NCI-H748 treated with DMSO at 0.1 percent for 48 hours (cell line): Measurements from ENCODE around the gene SART3.

ENCODE experiments used
- DNase-seq: peaks from one replicate; lab custom pipeline; 2025; lab: John Stamatoyannopoulos, UW

The SART3 gene, protein sequence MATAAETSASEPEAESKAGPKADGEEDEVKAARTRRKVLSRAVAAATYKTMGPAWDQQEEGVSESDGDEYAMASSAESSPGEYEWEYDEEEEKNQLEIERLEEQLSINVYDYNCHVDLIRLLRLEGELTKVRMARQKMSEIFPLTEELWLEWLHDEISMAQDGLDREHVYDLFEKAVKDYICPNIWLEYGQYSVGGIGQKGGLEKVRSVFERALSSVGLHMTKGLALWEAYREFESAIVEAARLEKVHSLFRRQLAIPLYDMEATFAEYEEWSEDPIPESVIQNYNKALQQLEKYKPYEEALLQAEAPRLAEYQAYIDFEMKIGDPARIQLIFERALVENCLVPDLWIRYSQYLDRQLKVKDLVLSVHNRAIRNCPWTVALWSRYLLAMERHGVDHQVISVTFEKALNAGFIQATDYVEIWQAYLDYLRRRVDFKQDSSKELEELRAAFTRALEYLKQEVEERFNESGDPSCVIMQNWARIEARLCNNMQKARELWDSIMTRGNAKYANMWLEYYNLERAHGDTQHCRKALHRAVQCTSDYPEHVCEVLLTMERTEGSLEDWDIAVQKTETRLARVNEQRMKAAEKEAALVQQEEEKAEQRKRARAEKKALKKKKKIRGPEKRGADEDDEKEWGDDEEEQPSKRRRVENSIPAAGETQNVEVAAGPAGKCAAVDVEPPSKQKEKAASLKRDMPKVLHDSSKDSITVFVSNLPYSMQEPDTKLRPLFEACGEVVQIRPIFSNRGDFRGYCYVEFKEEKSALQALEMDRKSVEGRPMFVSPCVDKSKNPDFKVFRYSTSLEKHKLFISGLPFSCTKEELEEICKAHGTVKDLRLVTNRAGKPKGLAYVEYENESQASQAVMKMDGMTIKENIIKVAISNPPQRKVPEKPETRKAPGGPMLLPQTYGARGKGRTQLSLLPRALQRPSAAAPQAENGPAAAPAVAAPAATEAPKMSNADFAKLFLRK

DNA sequence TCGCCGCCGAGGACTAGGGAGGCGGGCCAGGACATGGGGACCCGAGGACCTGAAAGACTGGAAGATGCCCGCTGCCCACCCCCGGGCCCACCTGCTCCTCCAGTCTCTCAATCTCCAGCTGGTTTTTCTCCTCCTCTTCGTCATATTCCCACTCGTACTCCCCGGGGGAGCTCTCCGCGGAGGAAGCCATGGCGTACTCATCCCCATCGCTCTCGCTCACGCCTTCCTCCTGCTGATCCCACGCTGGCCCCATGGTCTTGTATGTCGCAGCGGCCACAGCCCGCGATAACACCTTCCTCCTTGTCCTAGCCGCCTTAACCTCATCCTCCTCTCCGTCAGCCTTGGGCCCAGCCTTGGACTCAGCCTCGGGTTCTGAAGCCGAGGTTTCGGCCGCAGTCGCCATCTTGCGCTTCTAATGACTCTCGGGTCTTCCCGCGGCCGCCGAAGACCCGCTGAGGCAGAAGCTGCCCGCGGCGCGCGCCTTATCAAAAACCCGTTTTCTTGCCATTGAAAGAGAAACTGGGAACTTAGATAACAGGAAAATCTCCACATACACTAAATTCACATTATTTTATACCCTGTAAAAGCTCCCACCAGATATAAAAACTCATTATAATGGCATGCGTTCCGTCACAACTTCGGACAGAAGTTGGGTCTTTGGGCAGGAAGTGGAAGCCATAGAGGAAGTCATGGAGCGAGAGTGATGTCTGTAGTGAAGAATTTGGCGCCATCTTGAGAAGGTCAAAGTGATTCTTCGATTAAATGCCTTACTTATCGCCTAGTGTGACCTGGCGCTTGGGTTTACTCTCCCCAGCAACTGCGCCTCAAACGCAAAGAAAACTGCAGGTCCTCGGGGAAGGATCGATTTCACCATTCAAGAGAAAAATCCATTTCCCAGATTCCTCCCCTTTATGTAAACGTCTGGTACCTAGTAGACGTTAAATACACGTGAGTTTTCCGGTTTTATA is at the start of gene SART3:
Gene SART3 (minus strand): TSS at position 422 of the 968 bp plus-strand sequence. CDS start 19 bp downstream, at position 403.
- DNase-seq: peak; percentile 89

DNA sequence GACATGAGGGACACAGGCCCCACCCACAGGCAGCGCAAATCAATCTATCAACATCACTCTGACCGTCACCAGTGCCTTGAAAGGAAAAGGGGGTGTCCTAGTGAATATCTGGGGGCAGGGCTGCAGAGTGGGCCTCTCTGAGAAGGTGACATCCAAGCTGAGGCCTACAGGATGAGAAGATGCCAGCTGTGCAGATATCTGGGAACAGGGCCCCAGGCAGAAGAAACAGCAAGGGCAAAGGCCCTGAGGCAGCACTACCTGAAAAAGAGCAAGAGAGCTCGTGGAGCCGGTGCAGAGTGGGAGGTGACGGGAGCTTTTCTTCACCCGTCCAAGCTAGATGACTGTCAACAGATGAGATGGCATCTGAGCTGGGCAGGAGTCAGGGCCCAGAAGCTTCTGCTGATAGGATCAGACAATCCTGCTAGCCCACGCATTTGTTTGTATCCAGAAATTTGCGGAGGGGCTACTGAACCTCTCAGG is 49.4 kb upstream of the SART3 start:
- no peak for DNase-seq

DNA sequence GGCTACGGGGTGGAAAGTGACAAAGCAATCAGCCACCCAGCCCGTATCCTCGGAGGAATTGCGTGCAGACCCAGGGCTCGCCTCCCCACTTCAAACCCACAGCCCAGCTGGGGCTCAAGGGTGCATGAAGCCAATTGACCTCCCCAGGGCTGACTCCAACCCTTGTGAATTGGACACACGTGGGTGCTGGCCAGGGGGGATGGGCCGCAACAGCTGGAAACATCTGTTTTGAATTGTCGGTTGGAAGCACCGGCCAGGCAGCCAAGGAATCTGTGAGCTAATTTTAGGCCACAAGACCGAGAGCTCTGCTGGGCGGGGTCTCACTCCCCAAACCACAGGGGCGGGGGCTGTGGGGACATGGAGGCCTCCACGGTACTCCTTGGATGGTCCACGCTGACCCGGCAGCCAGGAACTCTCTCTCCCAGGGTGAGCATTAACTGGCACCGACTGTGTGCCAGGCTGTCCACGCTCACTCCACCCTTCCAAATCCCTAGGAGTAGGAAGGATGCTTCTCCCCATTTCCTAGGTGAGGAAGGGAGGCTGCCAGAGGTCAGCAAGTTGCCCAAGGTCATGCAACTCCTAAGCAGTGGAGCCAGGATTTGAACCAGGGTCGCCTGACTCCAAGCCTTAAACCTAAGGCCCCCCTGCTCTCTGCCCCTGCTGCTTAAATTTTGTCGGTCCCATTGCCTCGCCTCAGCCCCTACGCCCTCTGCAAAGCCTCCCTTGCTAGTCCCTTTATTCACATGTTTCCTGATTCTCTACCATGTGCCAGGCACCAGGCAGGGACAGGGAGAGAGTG is 48.8 kb upstream of the SART3 start:
- no peak for DNase-seq

DNA sequence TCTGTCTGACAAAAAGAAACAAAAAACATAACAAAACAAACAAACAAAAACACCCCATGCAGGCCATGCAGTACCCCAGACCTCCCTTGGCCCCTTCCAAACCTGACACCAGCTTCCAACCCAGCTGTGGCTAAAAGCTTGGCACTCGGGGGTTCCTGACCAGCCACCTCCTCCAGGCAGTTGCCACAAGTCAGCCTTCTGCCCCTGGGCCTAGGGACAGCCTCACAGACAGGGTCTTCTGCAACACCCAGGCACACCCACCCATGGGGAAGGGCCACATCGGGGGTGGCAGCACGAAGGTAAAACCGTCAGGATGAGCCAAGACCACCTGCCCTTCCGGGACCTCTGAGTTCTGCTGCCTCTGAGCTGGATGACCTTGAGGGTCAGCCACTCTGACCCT is 47.6 kb upstream of the SART3 start:
- no peak for DNase-seq

DNA sequence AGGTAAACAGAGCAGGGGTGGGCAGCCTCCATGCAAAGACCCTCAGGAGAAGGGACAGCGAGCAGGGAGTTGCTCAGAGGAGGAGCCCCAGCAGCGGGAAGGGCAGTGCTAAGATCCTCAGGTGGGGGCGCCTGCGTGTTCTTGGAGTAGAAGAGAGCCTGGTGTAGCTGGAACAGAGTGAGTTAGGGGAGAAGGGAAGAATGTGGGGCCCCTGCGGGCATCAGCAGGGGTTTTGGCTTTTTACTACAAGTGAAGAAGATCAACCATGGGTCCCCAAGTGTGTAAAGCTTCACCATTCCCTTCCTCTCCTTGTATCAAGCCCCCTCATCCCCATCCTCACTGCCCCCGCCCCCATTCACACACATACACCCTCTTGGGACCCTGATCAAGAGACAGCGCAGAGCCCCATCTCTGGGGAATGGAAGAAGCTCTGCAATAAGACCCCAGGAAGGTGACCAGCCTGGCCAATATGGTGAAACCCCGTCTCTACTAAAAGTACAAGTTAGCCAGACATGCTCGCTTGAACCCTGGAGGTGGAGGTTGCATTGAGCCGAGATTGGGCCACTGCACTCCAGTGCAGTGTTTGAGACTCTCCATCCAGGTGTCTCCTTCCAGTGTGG is 47.1 kb upstream of the SART3 start:
- no peak for DNase-seq

DNA sequence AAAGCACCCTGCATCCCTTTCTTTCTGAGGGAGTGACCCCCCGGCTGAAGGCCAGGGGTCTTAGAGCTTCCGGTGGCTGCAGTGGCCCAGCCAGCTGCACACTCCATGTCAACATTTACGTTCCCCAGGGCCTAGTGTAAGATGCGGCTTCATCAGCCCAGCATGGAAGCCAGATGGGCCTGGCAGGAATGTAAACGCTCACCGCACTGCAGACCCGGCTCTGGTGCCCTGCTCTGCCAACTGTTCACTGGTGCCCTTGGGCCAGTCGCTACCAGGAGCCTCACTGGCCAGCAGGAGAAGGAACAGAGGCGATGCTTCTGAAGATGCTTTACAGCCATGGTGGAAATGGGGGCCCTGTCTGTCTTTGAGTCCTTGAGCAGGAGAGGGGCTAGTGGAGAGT is 45.5 kb upstream of the SART3 start:
- no peak for DNase-seq

DNA sequence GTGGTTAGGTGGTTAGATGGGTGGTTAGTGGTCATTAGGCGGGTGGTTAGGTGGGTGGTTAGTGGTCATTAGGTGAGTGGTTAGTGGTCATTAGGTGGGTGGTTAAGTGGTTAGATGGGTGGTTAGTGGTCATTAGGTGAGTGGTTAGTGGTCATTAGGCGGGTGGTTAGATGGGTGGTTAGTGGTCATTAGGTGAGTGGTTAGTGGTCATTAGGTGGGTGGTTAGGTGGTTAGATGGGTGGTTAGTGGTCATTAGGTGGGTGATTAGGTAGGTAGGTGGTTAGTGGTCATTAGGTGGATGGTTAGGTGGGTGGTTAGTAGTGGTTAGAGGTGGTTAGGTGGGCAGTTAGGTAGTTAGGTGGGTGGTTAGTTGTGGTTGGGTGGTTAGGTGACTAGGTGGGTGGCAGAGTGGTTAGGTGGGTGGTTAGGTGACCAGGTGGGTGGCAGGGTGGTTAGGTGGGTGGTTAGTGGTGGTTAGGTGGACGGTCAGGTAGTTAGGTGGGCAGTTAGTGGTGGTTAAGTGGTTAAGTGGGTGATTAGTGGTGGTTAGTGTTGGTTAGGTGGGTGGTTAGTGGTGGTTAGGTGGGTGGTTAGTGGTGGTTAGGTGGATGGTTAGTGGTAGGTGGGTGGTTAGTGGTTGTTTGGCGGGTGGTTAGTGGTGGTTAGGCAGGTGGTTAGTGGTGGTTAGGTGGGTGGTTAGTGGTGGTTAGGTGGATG is 44.9 kb upstream of the SART3 start:
- DNase-seq: no peak

DNA sequence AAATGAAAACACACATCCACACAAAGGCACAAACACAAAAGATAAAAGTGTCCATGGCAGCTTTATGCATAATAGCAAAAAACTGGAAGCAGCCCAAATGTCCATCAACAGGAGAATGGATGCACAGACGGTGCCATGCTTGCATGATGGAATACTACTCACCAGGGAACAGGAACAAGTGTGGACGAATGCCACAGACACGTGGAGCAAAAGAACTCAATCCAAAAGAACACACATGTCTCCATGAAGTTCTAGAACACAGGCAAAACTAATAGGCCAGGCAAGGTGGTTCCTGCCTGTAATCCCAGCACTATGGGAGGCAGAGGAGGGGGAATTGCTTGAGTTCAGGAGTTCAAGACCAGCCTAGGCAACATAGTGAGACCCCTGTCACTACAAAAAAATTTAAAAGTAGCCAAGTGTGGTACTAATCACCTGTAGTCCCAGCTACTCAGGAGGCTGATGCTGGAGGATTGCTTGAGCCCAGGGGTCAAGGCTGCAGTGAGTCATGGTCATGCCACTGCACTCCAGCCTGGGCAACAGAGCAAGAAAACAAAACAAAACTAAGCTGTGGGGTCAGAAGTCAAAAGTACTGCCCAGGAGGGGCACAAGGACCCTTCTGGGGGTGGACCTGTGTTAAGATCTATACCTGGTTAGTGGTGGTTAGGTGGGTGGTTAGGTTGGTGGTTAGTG is 44.2 kb upstream of the SART3 start:
- DNase-seq: no peak

DNA sequence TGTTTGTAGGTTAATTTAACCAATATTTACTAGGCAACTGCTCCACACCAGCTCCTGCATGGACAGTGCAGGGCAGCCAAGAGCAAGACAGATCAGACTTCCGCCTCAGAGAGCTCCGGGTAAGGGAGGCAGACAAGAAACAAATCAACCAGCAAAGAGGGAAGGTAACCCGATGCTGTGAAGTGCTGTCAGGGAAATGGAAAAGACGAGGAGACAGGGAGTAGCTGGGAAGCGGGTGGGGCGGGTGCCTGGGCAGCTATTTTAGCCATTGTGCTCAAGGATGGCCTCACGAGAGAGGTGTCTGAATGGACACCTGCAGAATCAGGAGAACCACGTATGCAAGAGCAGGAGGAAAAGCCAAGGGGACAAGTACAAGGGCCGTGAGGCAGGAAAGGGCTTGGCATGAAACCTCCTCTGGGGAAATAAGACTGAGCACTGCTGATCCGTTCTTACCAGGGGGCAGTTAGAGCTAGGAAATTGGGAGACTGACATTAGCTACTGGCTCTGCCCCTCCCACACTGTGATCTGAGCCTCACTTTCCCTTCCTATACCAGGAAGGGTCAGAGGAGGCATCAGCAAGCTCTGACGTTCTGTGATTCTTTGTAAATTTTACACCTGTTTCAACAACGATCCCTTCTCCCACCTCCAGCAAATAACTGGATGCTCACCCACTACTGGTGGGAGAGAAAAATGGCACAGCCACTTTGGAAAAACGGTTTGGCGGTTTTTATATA is 43.4 kb upstream of the SART3 start:
- no peak for DNase-seq

DNA sequence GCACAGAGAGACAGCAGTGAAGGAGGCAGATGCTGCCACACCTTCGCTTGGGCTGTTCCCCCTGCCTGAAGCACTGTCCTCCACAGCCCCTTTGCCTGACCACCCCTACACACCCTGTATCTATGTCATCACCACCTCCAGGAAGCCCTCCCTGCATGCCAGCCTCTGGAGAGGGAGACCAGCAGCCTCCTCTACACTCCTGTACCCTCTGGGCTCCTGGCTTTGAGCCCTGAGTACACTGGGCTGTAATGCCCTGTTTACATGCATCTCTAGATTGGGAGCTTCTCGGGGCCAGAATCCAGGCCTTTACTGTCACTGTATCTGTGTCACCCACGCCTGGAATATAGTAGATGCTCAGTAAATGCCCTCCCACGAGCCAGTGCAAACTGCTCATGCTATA is 42.8 kb upstream of the SART3 start:
- DNase-seq: no peak

DNA sequence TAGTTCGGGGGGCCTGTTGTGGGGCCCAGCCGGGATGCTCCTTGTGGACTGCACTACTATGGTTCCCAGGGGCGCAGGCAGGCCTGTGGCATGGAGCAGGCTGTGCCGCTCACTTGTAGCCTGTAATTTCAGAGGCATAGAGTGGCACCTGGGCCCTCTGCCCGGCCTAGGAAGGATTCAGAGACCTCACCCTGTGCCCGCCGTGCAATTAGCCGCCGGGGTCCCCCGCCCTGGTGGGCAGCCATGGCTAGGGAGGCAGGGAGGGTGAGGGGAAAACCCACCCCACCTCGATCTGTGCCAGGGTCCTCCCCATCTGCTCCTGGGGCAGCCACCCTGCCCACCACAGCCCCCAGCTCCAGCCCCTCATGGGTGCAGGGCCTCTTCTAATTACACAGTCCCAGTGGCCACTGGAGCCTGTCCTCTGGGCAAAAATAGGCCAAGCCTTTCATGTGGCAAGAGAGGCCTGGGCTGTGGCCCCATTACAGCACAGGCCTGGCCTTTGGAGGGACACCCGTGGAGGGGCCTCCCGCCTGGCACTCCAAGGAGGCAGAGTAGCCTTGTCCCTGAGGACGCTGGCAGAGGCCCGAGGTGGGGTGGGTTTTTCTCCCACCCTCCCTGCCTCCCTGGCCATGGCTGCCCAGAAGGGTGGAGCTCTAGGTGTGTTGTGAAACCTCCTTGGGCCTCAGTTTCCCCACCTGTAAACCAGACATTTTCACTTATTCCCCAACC is 42.2 kb upstream of the SART3 start:
- DNase-seq: no peak

DNA sequence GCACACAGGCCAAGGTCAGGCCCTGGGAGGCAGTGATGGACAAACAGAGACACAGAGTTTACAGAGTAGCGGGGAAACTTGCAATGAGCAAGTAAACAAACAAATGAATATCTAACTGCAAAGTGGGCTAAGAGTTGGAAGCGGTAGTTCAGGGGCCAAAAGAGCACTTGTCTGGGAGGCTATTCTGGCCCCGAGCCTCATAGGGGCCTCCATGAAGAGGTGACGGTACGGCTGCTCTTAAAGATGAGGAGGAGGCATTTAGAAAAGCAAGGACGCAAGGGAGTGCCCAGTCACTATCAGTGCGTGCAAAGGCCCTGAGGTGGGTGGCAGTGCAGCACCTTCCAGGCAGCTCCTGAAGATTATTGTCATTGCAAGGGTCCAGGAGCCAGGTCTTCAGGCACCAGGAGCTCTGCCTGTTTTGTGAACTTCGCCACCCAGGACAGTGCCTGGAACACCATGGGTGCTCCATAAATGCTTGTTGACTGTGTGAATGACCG is 41.3 kb upstream of the SART3 start:
- no peak for DNase-seq

DNA sequence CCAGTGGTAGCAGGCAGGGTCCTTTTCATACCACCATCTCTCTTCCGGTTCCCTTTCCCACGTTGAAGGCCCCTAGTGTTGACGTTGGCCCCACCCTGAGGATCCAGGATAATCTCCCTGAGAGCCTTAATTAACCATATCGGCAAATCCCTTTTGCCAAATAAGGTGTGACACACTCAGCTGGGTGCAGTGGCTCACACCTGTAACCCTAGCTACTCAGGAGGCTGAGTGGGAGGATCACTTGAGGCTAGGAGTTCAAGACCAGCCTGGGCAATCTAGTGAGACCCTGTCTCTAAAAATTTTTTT is 39.7 kb upstream of the SART3 start:
- DNase-seq: no peak

DNA sequence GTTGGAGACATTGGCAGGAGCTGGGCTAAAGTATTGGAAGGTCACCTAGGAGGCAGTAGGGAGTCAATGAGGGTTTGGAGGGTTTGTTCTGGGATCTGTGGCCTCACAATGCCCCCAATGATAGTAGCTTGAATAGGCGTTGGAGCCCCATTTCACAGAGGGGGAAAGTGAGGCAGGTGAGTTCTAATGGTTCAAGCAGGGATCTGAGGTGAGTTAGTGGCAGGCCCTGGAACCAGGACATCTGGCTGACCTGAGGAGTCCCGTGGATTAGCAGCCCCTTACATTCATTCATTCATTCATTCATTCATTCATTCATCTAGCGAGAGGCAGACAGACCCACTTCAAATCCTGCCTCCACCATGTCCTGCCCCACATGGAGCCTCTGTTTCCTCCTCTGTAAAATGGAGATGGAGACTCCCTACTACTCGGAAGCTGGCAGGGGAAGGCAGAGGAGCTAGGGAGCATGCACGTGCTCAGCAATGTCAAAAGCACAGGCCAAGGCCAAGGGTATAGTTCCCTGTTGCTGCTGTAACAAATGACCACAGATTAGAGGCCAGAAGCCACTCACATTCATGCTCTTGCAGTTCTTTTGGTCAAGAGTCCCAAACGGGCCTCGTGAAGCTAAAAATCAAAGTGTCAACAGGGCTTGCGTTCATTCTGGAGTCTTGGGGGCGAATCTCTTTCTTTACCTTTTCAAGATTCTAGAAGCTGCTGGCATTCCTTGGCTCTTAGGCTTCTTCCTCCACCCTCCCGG is 39.2 kb upstream of the SART3 start:
- DNase-seq: no peak

DNA sequence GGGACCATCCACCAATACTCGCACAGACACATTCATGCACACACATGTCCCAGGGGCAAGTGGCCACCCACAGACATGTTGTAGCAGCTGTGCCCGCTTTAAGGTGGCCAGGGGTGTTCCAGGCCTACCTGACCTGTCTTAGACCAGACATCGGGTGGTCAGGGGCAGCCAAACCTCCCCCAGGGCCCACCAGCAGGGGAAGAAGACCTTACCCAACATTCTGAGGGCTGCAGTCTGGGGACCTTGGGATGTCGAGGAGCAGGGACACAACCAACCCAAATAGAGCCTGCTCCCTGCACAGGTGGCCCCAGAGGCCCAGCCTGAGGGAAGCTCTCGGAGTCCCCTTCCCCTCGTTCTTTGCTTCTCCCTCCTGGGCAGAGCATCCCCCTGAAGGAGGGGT is 38.6 kb upstream of the SART3 start:
- DNase-seq: no peak

DNA sequence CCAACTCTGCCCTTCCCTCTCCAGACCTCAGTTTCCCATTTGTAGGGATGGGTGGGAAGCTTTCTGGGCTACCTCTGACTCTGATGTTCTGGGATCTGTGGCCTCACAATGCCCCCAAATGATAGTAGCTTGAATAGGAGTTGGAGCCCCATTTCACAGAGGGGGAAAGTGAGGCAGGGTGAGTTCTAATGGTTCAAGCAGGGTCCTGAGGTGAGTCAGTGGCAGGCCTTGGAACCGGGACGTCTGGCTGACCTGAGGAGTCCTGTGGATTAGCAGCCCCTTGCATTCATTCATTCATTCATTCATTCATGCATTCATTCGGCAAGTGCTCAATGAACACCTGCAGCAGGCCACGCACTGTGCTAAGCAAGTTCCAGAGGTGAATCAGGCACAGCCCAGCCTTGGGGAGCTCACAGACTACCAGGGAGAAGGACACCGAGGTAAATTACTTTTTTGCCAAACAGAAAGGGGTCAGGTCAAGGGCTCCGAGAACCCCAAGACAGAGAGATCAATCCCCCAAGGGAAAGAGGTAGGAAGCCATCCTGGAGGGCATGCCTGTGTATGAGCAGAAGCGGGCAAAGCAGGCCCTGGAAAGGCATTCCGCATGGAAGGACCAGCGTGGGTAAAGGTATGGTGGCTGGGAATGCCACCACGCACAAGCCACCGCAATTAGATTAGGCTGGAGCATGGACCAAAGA is 37.7 kb upstream of the SART3 start:
- DNase-seq: no peak
